PFSK-1 (cell line): ENCODE measurements around the gene FUBP3.

ENCODE experiments used
- FOXP2 ChIP-seq: optimal IDR thresholded peaks from 2 replicates; pipeline ENCODE3; 2011; ENCODE audit warnings: borderline replicate concordance, control low read depth, inconsistent platforms; ENCODE audit not compliant: insufficient read depth; ENCODE audit errors: extremely low read length, extremely low read depth
- POLR2AphosphoS5 ChIP-seq: IDR thresholded peaks from 2 replicates; pipeline ENCODE4 v1.6.1; 2012; ENCODE audit warnings: low read depth, mild to moderate bottlenecking, control low read depth, low read length, moderate library complexity
- SIN3A ChIP-seq: IDR thresholded peaks from 2 replicates; pipeline ENCODE4 v1.6.1; 2012; ENCODE audit warnings: mild to moderate bottlenecking, low read length, moderate library complexity, borderline replicate concordance; ENCODE audit not compliant: insufficient read depth
- TAF1 ChIP-seq: IDR thresholded peaks from 2 replicates; pipeline ENCODE4 v1.6.1; 2012; ENCODE audit warnings: low read length, control low read depth, borderline replicate concordance; ENCODE audit not compliant: insufficient read depth
- TF ChIP-seq, protein P1 (sequence below), 2 experiments: IDR thresholded peaks; 2 replicates each; pipeline versions ENCODE4 v1.6.1 to v1.8.0; 2011 to 2012; ENCODE audit warnings: low read depth in 2 of 2, low read length in 2 of 2, control low read depth in 1 of 2, inconsistent platforms in 1 of 2, mild to moderate bottlenecking in 1 of 2, moderate library complexity in 1 of 2; ENCODE audit not compliant: insufficient read depth in 1 of 2

The FUBP3 gene

GRCh38 chr9:130608554-130609134 lies 29.3 kb downstream of the FUBP3 start:
- no peak for TF ChIP-seq FOXP2
- no peak for TF ChIP-seq TAF1

DNA sequence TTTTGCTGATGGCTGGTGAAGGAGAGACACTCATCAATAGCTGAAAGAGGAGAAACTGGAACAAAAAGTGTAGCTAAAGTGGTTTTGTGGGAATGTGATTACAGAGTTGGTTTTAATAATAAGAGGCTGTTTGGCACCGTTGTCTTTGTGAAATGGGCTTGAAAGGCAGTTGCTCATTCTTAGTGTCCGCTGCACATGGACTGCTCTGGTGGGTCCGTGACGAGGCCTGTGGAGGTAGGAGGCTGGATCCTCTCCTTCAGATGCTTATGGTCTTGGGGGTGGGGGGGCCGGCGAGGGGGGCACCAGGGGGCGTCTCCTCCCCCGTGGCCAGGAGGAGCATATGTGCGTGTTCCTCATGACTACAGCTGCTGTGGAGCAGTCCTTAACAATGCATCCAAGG lies 29.8 kb downstream of the FUBP3 start:
- TF ChIP-seq SIN3A (no peak), POLR2AphosphoS5 (no peak), FOXP2 (no peak), TAF1 (no peak)
- TF ChIP-seq, protein P1, sequence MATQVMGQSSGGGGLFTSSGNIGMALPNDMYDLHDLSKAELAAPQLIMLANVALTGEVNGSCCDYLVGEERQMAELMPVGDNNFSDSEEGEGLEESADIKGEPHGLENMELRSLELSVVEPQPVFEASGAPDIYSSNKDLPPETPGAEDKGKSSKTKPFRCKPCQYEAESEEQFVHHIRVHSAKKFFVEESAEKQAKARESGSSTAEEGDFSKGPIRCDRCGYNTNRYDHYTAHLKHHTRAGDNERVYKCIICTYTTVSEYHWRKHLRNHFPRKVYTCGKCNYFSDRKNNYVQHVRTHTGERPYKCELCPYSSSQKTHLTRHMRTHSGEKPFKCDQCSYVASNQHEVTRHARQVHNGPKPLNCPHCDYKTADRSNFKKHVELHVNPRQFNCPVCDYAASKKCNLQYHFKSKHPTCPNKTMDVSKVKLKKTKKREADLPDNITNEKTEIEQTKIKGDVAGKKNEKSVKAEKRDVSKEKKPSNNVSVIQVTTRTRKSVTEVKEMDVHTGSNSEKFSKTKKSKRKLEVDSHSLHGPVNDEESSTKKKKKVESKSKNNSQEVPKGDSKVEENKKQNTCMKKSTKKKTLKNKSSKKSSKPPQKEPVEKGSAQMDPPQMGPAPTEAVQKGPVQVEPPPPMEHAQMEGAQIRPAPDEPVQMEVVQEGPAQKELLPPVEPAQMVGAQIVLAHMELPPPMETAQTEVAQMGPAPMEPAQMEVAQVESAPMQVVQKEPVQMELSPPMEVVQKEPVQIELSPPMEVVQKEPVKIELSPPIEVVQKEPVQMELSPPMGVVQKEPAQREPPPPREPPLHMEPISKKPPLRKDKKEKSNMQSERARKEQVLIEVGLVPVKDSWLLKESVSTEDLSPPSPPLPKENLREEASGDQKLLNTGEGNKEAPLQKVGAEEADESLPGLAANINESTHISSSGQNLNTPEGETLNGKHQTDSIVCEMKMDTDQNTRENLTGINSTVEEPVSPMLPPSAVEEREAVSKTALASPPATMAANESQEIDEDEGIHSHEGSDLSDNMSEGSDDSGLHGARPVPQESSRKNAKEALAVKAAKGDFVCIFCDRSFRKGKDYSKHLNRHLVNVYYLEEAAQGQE (IDR thresholded peaks at IDR 0.05; ENCODE audit: insufficient read depth in 1 of 2, low read depth in 2 of 2, low read length in 2 of 2) = no peak

GRCh38 chr9:130610862-130611707 lies 31.7 kb downstream of the FUBP3 start:
- TF ChIP-seq, protein P1 (IDR thresholded peaks at IDR 0.05; ENCODE audit: insufficient read depth in 1 of 2, low read depth in 2 of 2, low read length in 2 of 2) = no peak
- TF ChIP-seq POLR2AphosphoS5 = no peak
- TF ChIP-seq SIN3A = no peak

- no peak for TF ChIP-seq POLR2AphosphoS5
- no peak for TF ChIP-seq FOXP2
- no peak for TF ChIP-seq SIN3A
- no peak for TF ChIP-seq TAF1
- TF ChIP-seq, protein P1 (IDR thresholded peaks at IDR 0.05; ENCODE audit: insufficient read depth in 1 of 2, low read depth in 2 of 2, low read length in 2 of 2) = no peak
Observed at GRCh38 chr9:130616451-130616850, 37.1 kb downstream of the FUBP3 start.

- no peak for TF ChIP-seq FOXP2
- TF ChIP-seq, protein P1 (IDR thresholded peaks at IDR 0.05; ENCODE audit: insufficient read depth in 1 of 2, low read depth in 2 of 2, low read length in 2 of 2) = no peak
- no peak for TF ChIP-seq POLR2AphosphoS5
- no peak for TF ChIP-seq TAF1
- no peak for TF ChIP-seq SIN3A
Observed at GRCh38 chr9:130623466-130623865, 44.1 kb downstream of the FUBP3 start.
